ENCODE results near the gene ATP5MC2. TPM values are rescaled to one million over a fixed set of nuclear protein-coding genes. Genes with fewer than 3 reads are reported as not detected.

The ATP5MC2 gene
- total RNA-seq, 1 donor from 2014 or later: 596 TPM

- no peak for DNase-seq (ENCODE audit: low read depth, low spot score)
- H3K4me3 Mint-ChIP-seq: no peak overlapping the region
- H3K4me1 Mint-ChIP-seq: peaks cover 10% of the 10 kb centered on the region
- H3K27me3 Mint-ChIP-seq (ENCODE audit: low read depth): peaks cover 54% of the 10 kb centered on the region
- H3K27ac Mint-ChIP-seq (ENCODE audit: unreplicated experiment): no peak overlapping the region
- TF ChIP-seq CTCF (conservative IDR thresholded peaks at IDR 0.05): no peak
- no peaks in the 10 kb centered on the region for H3K36me3 Mint-ChIP-seq (ENCODE audit: low read depth)
- H3K9me3 Mint-ChIP-seq: no peaks in the 10 kb centered on the region
These were observed 33.8 kb upstream of the ATP5MC2 start for GRCh38 chr12:53709671-53710070.

GRCh38 chr12:53706080-53706479 is 30.2 kb upstream of the ATP5MC2 start:
- Mint-ChIP-seq H3K4me1 (no peaks in the 10 kb centered on the region), H3K36me3 (ENCODE audit: low read depth) (no peaks in the 10 kb centered on the region), H3K27me3 (ENCODE audit: low read depth) (peaks cover 90% of the 10 kb centered on the region), H3K9me3 (no peaks in the 10 kb centered on the region), H3K27ac (ENCODE audit: unreplicated experiment) (no peak overlapping the region), H3K4me3 (no peak overlapping the region)
- TF ChIP-seq CTCF (conservative IDR thresholded peaks at IDR 0.05): no peak
- no peak for DNase-seq (ENCODE audit: low read depth, low spot score)

- Mint-ChIP-seq H3K4me3 (no peak overlapping the region), H3K4me1 (no peaks in the 10 kb centered on the region), H3K27ac (ENCODE audit: unreplicated experiment) (no peak overlapping the region), H3K9me3 (no peaks in the 10 kb centered on the region), H3K36me3 (ENCODE audit: low read depth) (no peaks in the 10 kb centered on the region), H3K27me3 (ENCODE audit: low read depth) (peaks cover 93% of the 10 kb centered on the region)
- no peak for DNase-seq (ENCODE audit: low read depth, low spot score)
- no peak for TF ChIP-seq CTCF (conservative IDR thresholded peaks at IDR 0.05)
These were observed 27.9 kb upstream of the ATP5MC2 start for GRCh38 chr12:53703756-53704155.

GRCh38 chr12:53701518-53702264 is 25.8 kb upstream of the ATP5MC2 start:
- Mint-ChIP-seq H3K4me3 (no peak overlapping the region), H3K36me3 (ENCODE audit: low read depth) (no peaks in the 10 kb centered on the region), H3K27ac (ENCODE audit: unreplicated experiment) (no peak overlapping the region), H3K27me3 (ENCODE audit: low read depth) (peaks cover 99% of the 10 kb centered on the region), H3K4me1 (peaks cover 3% of the 10 kb centered on the region), H3K9me3 (no peaks in the 10 kb centered on the region)
- peak; percentile 93 for TF ChIP-seq CTCF (conservative IDR thresholded peaks at IDR 0.05)
- peak; percentile 77 for DNase-seq (ENCODE audit: low read depth, low spot score)

- no peak overlapping the region for H3K27ac Mint-ChIP-seq (ENCODE audit: unreplicated experiment)
- no peak for TF ChIP-seq CTCF (conservative IDR thresholded peaks at IDR 0.05)
- peaks cover 11% of the 10 kb centered on the region for H3K4me1 Mint-ChIP-seq
- H3K9me3 Mint-ChIP-seq: peaks cover 2% of the 10 kb centered on the region
- DNase-seq (ENCODE audit: low read depth, low spot score): no peak
- H3K4me3 Mint-ChIP-seq: no peak overlapping the region
- no peaks in the 10 kb centered on the region for H3K36me3 Mint-ChIP-seq (ENCODE audit: low read depth)
- peaks cover 99% of the 10 kb centered on the region for H3K27me3 Mint-ChIP-seq (ENCODE audit: low read depth)
These were observed 24.7 kb upstream of the ATP5MC2 start for GRCh38 chr12:53700567-53700966.

All from neural crest cell (in vitro differentiated cells).